Testis (tissue), 5 donors: ENCODE measurements around the gene C7. TPM values are rescaled to one million over a fixed set of nuclear protein-coding genes. Genes with fewer than 3 reads are reported as not detected.
"Not testable (repeated sequence)": the region's sequence is repeated elsewhere in the genome, so short reads cannot be mapped to it uniquely, and the experiment has no call there.

ENCODE experiments used
- DNase-seq: peaks from one replicate; pipeline ENCODE4 v3.0.0-alpha.2; 2019
- H3K27ac ChIP-seq, 2 donors: fragments of 200-600 bp; sonication (generic); one replicate each; pipeline ENCODE4 v1.5.1; 2019
- H3K27me3 ChIP-seq: fragments of 200-600 bp; sonication (generic); one replicate; pipeline ENCODE4 v1.5.1; 2019
- H3K36me3 ChIP-seq: fragments of 200-600 bp; sonication (generic); one replicate; pipeline ENCODE4 v1.5.1; 2017; ENCODE audit warnings: low read depth; ENCODE audit errors: missing control alignments
- H3K4me1 ChIP-seq: fragments of 200-600 bp; sonication (generic); one replicate; pipeline ENCODE4 v1.5.1; 2019
- H3K4me3 ChIP-seq, 2 donors: fragments of 200-600 bp; sonication (generic); one replicate each; pipeline ENCODE4 v1.5.1; 2017 to 2019
- H3K9me3 ChIP-seq: fragments of 200-600 bp; sonication (generic); one replicate; pipeline ENCODE4 v1.5.1; 2017
- CTCF ChIP-seq, 3 experiments: fragments of 450-650 bp in 2 of 3; fragments of 200-600 bp in 1 of 3; sonication (generic) in 1 of 3; IDR thresholded peaks; one replicate each; pipeline ENCODE4 v1.5.1; 2016 to 2019; ENCODE audit warnings: antibody characterized with exemption in 3 of 3, mild to moderate bottlenecking in 2 of 3, moderate library complexity in 1 of 3
- POLR2A ChIP-seq: fragments of 450-650 bp; IDR thresholded peaks from one replicate; pipeline ENCODE4 v1.6.1; 2017; ENCODE audit warnings: antibody characterized with exemption, mild to moderate bottlenecking, moderate library complexity
- WGBS, 2 donors: methylation state at CpG; one replicate each; pipeline ENCODE4 v1.1.5; 2018; 5-methylcytosine and 5-hydroxymethylcytosine counted together
- intact Hi-C: fragments of 100-400 bp; cut with DNase I; formaldehyde crosslinking; loops from one replicate; pipeline ENCODE4 v1.15.1; 2023; ENCODE audit warnings: low total_unique reads
- long read RNA-seq, 2 donors: transcript quantifications; one replicate each; lab custom pipeline, GENCODE V29; 2026
- polyA plus RNA-seq: library from polyadenylated mRNA; stranded (reverse); fragments of 350-450 nt; fragmentation: Illumina TruSeq; extraction: RNeasy Lipid Tissue Mini Kit (QIAGEN cat#74804); gene quantifications from one replicate; pipeline ENCODE4 v1.2.3, GENCODE V29; 2014; ENCODE audit warnings: low read depth, low replicate concordance; ENCODE audit not compliant: insufficient read depth
- total RNA-seq, 2 donors: library from RNA; depleted of rRNA; stranded (reverse); fragments of >200 nt; gene quantifications; one replicate each; pipeline ENCODE4 v1.2.3, GENCODE V29; 2016

Gene C7
- total RNA-seq, result 100 to 1,000 TPM; 147 to 165 TPM
- 330 TPM for polyA plus RNA-seq
- long read RNA-seq, donor 1, full-length matches to known transcripts, result 277 of 473 reads
- long read RNA-seq, donor 1, partial matches to known transcripts, result 141 of 473 reads
- long read RNA-seq, donor 1, other reads (novel, unspliced or antisense), result 55 of 473 reads
- long read RNA-seq, donor 2, full-length matches to known transcripts, result 86 of 171 reads
- long read RNA-seq, donor 2, partial matches to known transcripts, result 67 of 171 reads
- long read RNA-seq, donor 2, other reads (novel, unspliced or antisense), result 18 of 171 reads

- H3K36me3 ChIP-seq, result no peaks in the 10 kb centered on the region
- DNase-seq, result peak; percentile 30
- H3K27ac ChIP-seq, result peak within 1 kb of the TSS; percentile 69 to 79
- intact Hi-C loops, result no loop called here
- 20 to 42% methylated on average over 3 of the region's 3 CpGs for WGBS, 2 donors
- peak within 1 kb of the TSS in 1 of 2 donors; percentile 13 for H3K4me3 ChIP-seq
- H3K4me1 ChIP-seq, result peaks cover 10% of the 10 kb centered on the region
- TF ChIP-seq POLR2A, result no peak
- no peak for TF ChIP-seq CTCF (IDR thresholded peaks at IDR 0.05)
- no peaks in the 10 kb centered on the region for H3K9me3 ChIP-seq
- H3K27me3 ChIP-seq, result no peaks in the 10 kb centered on the region
Observed at GRCh38 chr5:40909264-40909663, at the start of gene C7. Gene C7 (plus strand): TSS chr5:40909497. CDS start chr5:40909611, 114 bp downstream.

GRCh38 chr5:40860711-40861110 is 48.6 kb upstream of the C7 start:
- Histone ChIP-seq H3K9me3 (no peaks in the 10 kb centered on the region), H3K4me3 (no peak overlapping the region), H3K36me3 (no peaks in the 10 kb centered on the region), H3K4me1 (no peaks in the 10 kb centered on the region), H3K27me3 (no peaks in the 10 kb centered on the region), H3K27ac (no peak overlapping the region)
- no peak for DNase-seq
- TF ChIP-seq CTCF (IDR thresholded peaks at IDR 0.05), result no peak
- TF ChIP-seq POLR2A, result no peak
- intact Hi-C loops, result no loop called here

GRCh38 chr5:40865004-40865403 is 44.3 kb upstream of the C7 start:
- H3K9me3 ChIP-seq, DNase-seq, H3K27me3 ChIP-seq, H3K36me3 ChIP-seq, H3K4me3 ChIP-seq, H3K4me1 ChIP-seq, H3K27ac ChIP-seq, intact Hi-C loops: not testable (repeated sequence)
- WGBS, 2 donors, result 94 to 95% methylated on average over 5 of the region's 5 CpGs

- Histone ChIP-seq H3K9me3 (no peaks in the 10 kb centered on the region), H3K36me3 (no peaks in the 10 kb centered on the region), H3K27ac (no peak overlapping the region), H3K4me3 (no peak overlapping the region), H3K4me1 (no peaks in the 10 kb centered on the region), H3K27me3 (no peaks in the 10 kb centered on the region)
- 75 to 83% methylated on average over 5 of the region's 5 CpGs for WGBS, 2 donors
- intact Hi-C loops, result no loop called here
- no peak for DNase-seq
- TF ChIP-seq POLR2A (no peak), CTCF (IDR thresholded peaks at IDR 0.05) (no peak)
Observed at GRCh38 chr5:40866844-40867243, 42.5 kb upstream of the C7 start.

- intact Hi-C loops, result no loop called here
- H3K9me3 ChIP-seq, result no peaks in the 10 kb centered on the region
- no peak for TF ChIP-seq CTCF (IDR thresholded peaks at IDR 0.05)
- no peaks in the 10 kb centered on the region for H3K27me3 ChIP-seq
- 88 to 95% methylated on average over 1 of the region's 1 CpG for WGBS, 2 donors
- no peak overlapping the region for H3K27ac ChIP-seq
- no peaks in the 10 kb centered on the region for H3K4me1 ChIP-seq
- no peak overlapping the region for H3K4me3 ChIP-seq
- no peak for DNase-seq
- no peaks in the 10 kb centered on the region for H3K36me3 ChIP-seq
Observed at GRCh38 chr5:40869384-40869783, 39.9 kb upstream of the C7 start.
